GM19324 (cell line): ENCODE measurements around the gene SCN4A.
"Not testable (repeated sequence)": the region's sequence is repeated elsewhere in the genome, so short reads cannot be mapped to it uniquely, and the experiment has no call there.

Experiments
- ATAC-seq: cut with Tn5 transposase; IDR thresholded peaks from one replicate; pipeline ENCODE4 v1.9.1; 2021; ENCODE audit warnings: mild to moderate bottlenecking, moderate library complexity; ENCODE audit not compliant: unreplicated experiment, low FRiP score

The SCN4A gene

DNA sequence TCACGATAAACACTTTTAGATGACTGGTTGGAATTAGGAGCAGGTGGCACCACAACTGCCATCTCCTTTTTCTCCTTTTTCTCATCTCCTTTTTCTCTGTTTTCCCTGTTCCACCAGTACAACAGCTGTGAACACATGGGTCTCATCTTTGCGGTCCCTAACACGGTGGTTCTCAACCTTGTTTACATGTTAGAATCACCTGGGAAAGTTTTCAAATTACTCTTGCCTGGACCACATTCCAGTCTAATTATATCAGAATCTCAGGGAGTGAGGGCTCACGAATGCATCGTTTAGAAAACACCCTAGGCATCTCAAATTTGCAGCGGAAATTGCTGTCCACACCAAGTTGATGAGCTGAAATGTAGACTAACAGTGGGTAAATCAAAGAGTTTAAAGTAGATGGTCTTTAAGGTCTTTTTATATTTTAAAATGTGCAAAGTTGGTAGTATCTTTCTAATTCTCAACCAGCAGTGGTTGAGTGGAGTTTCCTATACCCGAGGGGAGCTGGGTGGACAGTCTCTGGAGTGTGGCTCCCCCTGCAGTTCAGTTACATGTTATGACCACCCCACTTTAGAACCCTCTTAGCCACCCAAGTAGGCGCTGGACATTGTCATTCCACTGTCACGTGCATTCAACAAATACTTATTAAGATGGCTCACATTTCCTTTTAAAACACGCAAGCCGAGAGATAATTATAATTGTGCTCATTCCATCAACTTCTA is 80.2 kb downstream of the SCN4A start:
- ATAC-seq = not testable (repeated sequence)

DNA sequence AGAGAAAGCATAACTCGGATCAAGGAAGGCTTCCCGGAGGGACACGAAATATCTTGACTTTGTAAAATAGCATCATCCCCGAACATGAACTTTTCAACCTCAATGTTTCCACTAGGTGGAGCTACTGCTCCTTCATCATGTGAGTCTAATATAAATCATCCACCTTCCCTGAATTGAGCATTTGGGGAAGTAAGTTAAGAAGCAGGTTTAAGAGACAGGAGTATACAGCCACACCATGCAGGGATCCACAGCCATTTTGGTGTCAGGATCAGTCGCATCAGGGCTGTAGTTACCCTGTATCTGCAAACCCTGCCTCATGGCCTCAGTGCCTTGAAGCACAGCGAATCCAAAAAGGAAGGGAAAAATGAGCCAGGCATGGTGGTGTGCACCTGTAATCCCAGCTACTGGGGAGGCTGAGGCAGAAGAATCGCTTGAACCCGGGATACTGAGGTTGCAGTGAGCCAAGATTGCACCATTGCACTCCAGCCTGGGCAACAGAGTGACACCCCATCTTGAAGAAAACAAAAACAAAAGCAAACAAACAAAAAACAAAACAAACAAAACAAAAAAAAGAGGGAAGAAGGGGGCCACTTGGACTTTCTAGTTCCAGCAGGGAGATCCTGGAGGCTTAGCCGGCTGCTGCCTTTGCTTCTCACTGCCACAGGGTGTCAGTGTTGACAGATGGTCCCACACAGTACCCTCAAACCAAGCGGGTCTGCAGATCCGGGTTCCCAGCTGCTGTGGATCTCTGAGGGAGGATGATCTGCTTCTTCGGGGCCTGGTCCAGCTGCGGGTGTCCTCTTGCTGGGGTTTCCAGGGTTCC is 83.5 kb downstream of the SCN4A start:
- not testable (repeated sequence) for ATAC-seq
